SH-SY5Y (cell line): ENCODE results near the gene PRCD.

Source experiments
- GATA2 ChIP-seq: IDR thresholded peaks from 2 replicates; pipeline ENCODE4 v1.6.1; 2011; ENCODE audit warnings: mild to moderate bottlenecking, low read depth, low read length
- GATA3 ChIP-seq: IDR thresholded peaks from 2 replicates; pipeline ENCODE4 v1.6.1; 2011; ENCODE audit warnings: low read depth, mild to moderate bottlenecking, low read length, moderate library complexity

- no peak for TF ChIP-seq GATA3
- no peak for TF ChIP-seq GATA2
Measured at GRCh38 chr17:76534831-76535732, 4.8 kb upstream of the PRCD start.
